ES-I3 (cell line): ENCODE data around the gene NOTCH1.

Experiments
- H3K36me3 ChIP-seq: 2 replicates; pipeline ENCODE4 v1.6.1; 2013; ENCODE audit warnings: mild to moderate bottlenecking, low read length, control low read depth, moderate library complexity; ENCODE audit not compliant: insufficient read depth
- H3K4me1 ChIP-seq: 2 replicates; pipeline ENCODE4 v1.6.1; 2013; ENCODE audit warnings: mild to moderate bottlenecking, control low read depth, low read length; ENCODE audit not compliant: insufficient read depth
- H3K9ac ChIP-seq: 2 replicates; pipeline ENCODE4 v1.6.1; 2013; ENCODE audit warnings: low read depth, mild to moderate bottlenecking, low read length, moderate library complexity
- H3K9me3 ChIP-seq: 2 replicates; pipeline ENCODE4 v1.6.1; 2013; ENCODE audit warnings: mild to moderate bottlenecking, low read length, moderate library complexity; ENCODE audit not compliant: control insufficient read depth, insufficient read depth

The NOTCH1 gene

GRCh38 chr9:136531186-136531903 lies 14.5 kb downstream of the NOTCH1 start:
- H3K36me3 ChIP-seq = peaks cover 1% of the 10 kb centered on the region; the same call in 1 of the 2 replicates
- H3K4me1 ChIP-seq = no peaks in the 10 kb centered on the region
- no peaks in the 10 kb centered on the region for H3K9me3 ChIP-seq
- no peak overlapping the region for H3K9ac ChIP-seq

GRCh38 chr9:136530461-136531089 lies 15.3 kb downstream of the NOTCH1 start:
- Histone ChIP-seq H3K4me1 (no peaks in the 10 kb centered on the region), H3K9me3 (no peaks in the 10 kb centered on the region), H3K36me3 (peaks cover 3% of the 10 kb centered on the region; the same call in 1 of the 2 replicates), H3K9ac (no peak overlapping the region)

GRCh38 chr9:136529516-136530460 lies 16.1 kb downstream of the NOTCH1 start:
- H3K36me3 ChIP-seq = peaks cover 3% of the 10 kb centered on the region; the same call in 1 of the 2 replicates
- H3K9ac ChIP-seq = no peak overlapping the region
- no peaks in the 10 kb centered on the region for H3K4me1 ChIP-seq
- no peaks in the 10 kb centered on the region for H3K9me3 ChIP-seq

- Histone ChIP-seq H3K9me3 (no peaks in the 10 kb centered on the region), H3K36me3 (peaks cover 3% of the 10 kb centered on the region; the same call in 1 of the 2 replicates), H3K4me1 (no peaks in the 10 kb centered on the region), H3K9ac (no peak overlapping the region)
Observed at GRCh38 chr9:136528716-136529341, 17.0 kb downstream of the NOTCH1 start.

GRCh38 chr9:136527721-136528710 lies 17.8 kb downstream of the NOTCH1 start:
- Histone ChIP-seq H3K9me3 (no peaks in the 10 kb centered on the region), H3K9ac (no peak overlapping the region), H3K4me1 (no peaks in the 10 kb centered on the region), H3K36me3 (peaks cover 7% of the 10 kb centered on the region; the same call in 1 of the 2 replicates)

GRCh38 chr9:136527131-136527530 lies 18.7 kb downstream of the NOTCH1 start:
- no peaks in the 10 kb centered on the region for H3K9me3 ChIP-seq
- no peaks in the 10 kb centered on the region for H3K4me1 ChIP-seq
- no peak overlapping the region for H3K9ac ChIP-seq
- H3K36me3 ChIP-seq = peaks cover 7% of the 10 kb centered on the region; the same call in 1 of the 2 replicates

GRCh38 chr9:136526625-136527066 lies 19.2 kb downstream of the NOTCH1 start:
- H3K36me3 ChIP-seq = peaks cover 7% of the 10 kb centered on the region; the same call in 1 of the 2 replicates
- no peaks in the 10 kb centered on the region for H3K4me1 ChIP-seq
- no peak overlapping the region for H3K9ac ChIP-seq
- no peaks in the 10 kb centered on the region for H3K9me3 ChIP-seq

GRCh38 chr9:136525841-136526499 lies 19.9 kb downstream of the NOTCH1 start:
- Histone ChIP-seq H3K36me3 (peaks cover 7% of the 10 kb centered on the region; the same call in 1 of the 2 replicates), H3K9ac (no peak overlapping the region), H3K9me3 (no peaks in the 10 kb centered on the region), H3K4me1 (no peaks in the 10 kb centered on the region)

GRCh38 chr9:136525207-136525606 lies 20.6 kb downstream of the NOTCH1 start:
- peaks cover 7% of the 10 kb centered on the region; the same call in 1 of the 2 replicates for H3K36me3 ChIP-seq
- no peak overlapping the region for H3K9ac ChIP-seq
- no peaks in the 10 kb centered on the region for H3K4me1 ChIP-seq
- H3K9me3 ChIP-seq = no peaks in the 10 kb centered on the region

- H3K9ac ChIP-seq = no peak overlapping the region
- peaks cover 13% of the 10 kb centered on the region; the same call in 1 of the 2 replicates for H3K36me3 ChIP-seq
- H3K4me1 ChIP-seq = no peaks in the 10 kb centered on the region
- H3K9me3 ChIP-seq = no peaks in the 10 kb centered on the region
Observed at GRCh38 chr9:136522314-136523237, 23.3 kb downstream of the NOTCH1 start.

GRCh38 chr9:136521537-136521936 lies 24.3 kb downstream of the NOTCH1 start:
- no peaks in the 10 kb centered on the region for H3K9me3 ChIP-seq
- peaks cover 13% of the 10 kb centered on the region; the same call in 1 of the 2 replicates for H3K36me3 ChIP-seq
- H3K4me1 ChIP-seq = no peaks in the 10 kb centered on the region
- no peak overlapping the region for H3K9ac ChIP-seq

GRCh38 chr9:136520053-136520540 lies 25.8 kb downstream of the NOTCH1 start:
- Histone ChIP-seq H3K9me3 (no peaks in the 10 kb centered on the region), H3K4me1 (no peaks in the 10 kb centered on the region), H3K36me3 (peaks cover 10% of the 10 kb centered on the region; the same call in 1 of the 2 replicates), H3K9ac (no peak overlapping the region)
